Breast epithelium (tissue), 3 donors: ENCODE measurements around the gene SGSM2.

Experiments
- POLR2A ChIP-seq: fragments of 450-650 bp; IDR thresholded peaks from one replicate; pipeline ENCODE4 v1.6.1; 2016; ENCODE audit warnings: antibody characterized with exemption, mild to moderate bottlenecking, moderate library complexity
- POLR2AphosphoS5 ChIP-seq, 3 donors: sonication (generic); formaldehyde crosslinking; IDR thresholded peaks; one replicate each; pipeline ENCODE4 v1.6.1; 2017; ENCODE audit warnings: antibody characterized with exemption in 3 of 3
- TF ChIP-seq, protein P1 (sequence below), 3 donors: fragments of 450-650 bp; IDR thresholded peaks; one replicate each; pipeline ENCODE4 v1.5.1; 2016 to 2017; ENCODE audit warnings: antibody characterized with exemption in 3 of 3, mild to moderate bottlenecking in 3 of 3, moderate library complexity in 3 of 3

- TF ChIP-seq POLR2A (no peak), POLR2AphosphoS5 (IDR thresholded peaks at IDR 0.05) (no peak)
- TF ChIP-seq, protein P1, sequence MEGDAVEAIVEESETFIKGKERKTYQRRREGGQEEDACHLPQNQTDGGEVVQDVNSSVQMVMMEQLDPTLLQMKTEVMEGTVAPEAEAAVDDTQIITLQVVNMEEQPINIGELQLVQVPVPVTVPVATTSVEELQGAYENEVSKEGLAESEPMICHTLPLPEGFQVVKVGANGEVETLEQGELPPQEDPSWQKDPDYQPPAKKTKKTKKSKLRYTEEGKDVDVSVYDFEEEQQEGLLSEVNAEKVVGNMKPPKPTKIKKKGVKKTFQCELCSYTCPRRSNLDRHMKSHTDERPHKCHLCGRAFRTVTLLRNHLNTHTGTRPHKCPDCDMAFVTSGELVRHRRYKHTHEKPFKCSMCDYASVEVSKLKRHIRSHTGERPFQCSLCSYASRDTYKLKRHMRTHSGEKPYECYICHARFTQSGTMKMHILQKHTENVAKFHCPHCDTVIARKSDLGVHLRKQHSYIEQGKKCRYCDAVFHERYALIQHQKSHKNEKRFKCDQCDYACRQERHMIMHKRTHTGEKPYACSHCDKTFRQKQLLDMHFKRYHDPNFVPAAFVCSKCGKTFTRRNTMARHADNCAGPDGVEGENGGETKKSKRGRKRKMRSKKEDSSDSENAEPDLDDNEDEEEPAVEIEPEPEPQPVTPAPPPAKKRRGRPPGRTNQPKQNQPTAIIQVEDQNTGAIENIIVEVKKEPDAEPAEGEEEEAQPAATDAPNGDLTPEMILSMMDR (IDR thresholded peaks at IDR 0.05): no peak
These were observed 13.5 kb upstream of the SGSM2 start for GRCh38 chr17:2323629-2324314.
